Measurements from ENCODE around the gene COPS7A. TPM values are rescaled to one million over a fixed set of nuclear protein-coding genes. Genes with fewer than 3 reads are reported as not detected.
A peak's percentile ranks its signal among the peaks of the same experiment; 100 is the strongest.

The COPS7A gene
- total RNA-seq, 1 experiment from 2014 or later, result 67.8 TPM

DNA sequence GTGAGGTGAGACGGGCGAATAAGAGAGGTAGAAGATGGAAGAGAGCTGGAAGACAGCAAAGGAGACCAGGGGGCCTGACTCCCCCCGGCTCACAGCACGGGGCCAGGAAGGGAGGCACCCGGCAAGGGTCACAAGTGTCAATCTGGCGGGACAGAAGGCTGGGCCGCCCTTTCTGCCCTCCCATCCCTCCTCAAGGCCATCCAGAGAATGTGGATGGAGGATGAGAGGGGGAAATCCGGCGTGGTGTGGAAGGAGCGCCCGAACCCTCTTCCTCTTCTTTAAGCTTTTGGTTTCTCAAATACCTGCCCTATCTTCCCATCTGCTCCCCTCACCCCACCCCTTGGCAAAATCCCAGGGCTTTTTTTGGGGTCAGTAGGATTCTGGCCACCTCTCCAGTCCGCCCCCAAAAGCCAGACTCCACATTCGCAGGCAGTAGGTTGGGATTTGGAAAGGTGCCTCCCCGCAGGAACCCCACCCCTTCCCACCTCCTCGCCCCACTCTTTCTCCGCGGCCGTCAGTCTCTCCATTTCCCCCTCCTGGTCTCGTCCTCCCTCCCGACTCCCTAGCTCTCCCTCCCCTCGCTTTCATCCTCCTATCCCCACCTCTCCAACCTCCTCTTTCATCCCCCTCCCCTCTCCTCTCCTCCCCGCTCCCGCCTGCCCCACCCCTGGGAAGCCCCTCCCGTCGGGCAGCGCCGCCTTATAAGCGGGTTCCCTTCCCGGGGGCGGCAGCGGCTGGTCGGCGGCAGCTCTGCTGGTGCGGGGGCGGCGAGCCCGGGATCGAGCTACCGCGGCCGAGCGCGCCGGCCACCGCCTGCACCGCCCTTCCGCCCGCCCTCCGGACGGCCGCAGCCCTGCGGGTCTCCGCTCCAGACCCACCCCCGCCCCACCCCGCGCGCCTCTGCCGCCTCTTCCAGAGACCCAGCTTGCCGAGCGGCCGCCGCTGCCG is 42.1 kb downstream of the COPS7A start, which contains the start of gene PTMS:
Gene PTMS, plus strand, starts transcription at position 730 of the 948 bp plus-strand sequence. CDS start 343 bp downstream, outside the sequence.
- intact Hi-C loops (cut with micrococcal nuclease), result loop anchor here (2.0 kb wide), 1 partner anchor 13 kb away; the partner anchor contains the start of gene MLF2
- peak within 1 kb of the TSS; percentile 85 to 90 for H3K4me3 ChIP-seq (replicated peaks in 1 of 2; ENCODE audit: low read depth in 1 of 2, low read length in 2 of 2)
- peak within 1 kb of the TSS; percentile 72 for H3K27ac ChIP-seq (ENCODE audit: low read depth, low read length)
- no peaks in the 10 kb centered on the region for H3K9me3 ChIP-seq (ENCODE audit: control insufficient read depth in 1 of 2, insufficient read depth in 1 of 2, low read depth in 1 of 2, low read length in 2 of 2)
- H3K9me2 ChIP-seq (ENCODE audit: insufficient read depth), result no peaks in the 10 kb centered on the region
- DNase-seq (ENCODE audit: low read depth, low spot score), result peak; percentile 83
- TF ChIP-seq POLR2AphosphoS5 (IDR thresholded peaks at IDR 0.05; ENCODE audit: low read depth, low read length) (peak; percentile 91), TCF7L2 (IDR thresholded peaks at IDR 0.05; ENCODE audit: borderline replicate concordance, extremely low read depth, insufficient read depth, insufficient read length) (peak; percentile 81), EZH2phosphoT487 (IDR thresholded peaks at IDR 0.05; ENCODE audit: borderline replicate concordance) (no peak), YY1 (IDR thresholded peaks at IDR 0.05; ENCODE audit: extremely low read depth, insufficient replicate concordance, low read depth, low read length) (peak; percentile 55), POLR2A (IDR thresholded peaks at IDR 0.05; ENCODE audit: borderline replicate concordance, extremely low read depth, insufficient read depth, insufficient read length) (peak; percentile 98), CBX3 (IDR thresholded peaks at IDR 0.05; ENCODE audit: low read depth) (no peak)
- RAD21 ChIA-PET (ENCODE audit: low non-redundant PET in 1 of 2, low total read pairs in 2 of 2, uncharacterized antibody in 2 of 2, unreplicated experiment in 2 of 2), result interaction anchor here (0.7 to 2.3 kb wide), 3 partner anchors 13 to 160 kb away, joined by 3 to 15 read pairs (median 3); partner anchors contain the start of gene MLF2 (in 2 of the 2)
- H3K36me3 ChIP-seq (ENCODE audit: control insufficient read depth in 1 of 2, insufficient read depth in 2 of 2, low read length in 2 of 2), result peaks cover 5 to 10% of the 10 kb centered on the region in 2 experiments; a peak in 3 of 4 replicates
- no peaks in the 10 kb centered on the region for H3K27me3 ChIP-seq (ENCODE audit: insufficient read depth, low read length)
- peak within 1 kb of the TSS; percentile 95 for H3K4me2 ChIP-seq (ENCODE audit: low read length)
- BruUV-seq (replicated peaks), result TSS peak; percentile 65
- H4K20me1 ChIP-seq (ENCODE audit: insufficient read depth), result no peaks in the 10 kb centered on the region
- H3K79me2 ChIP-seq (ENCODE audit: insufficient read depth, low read length), result peaks cover 29% of the 10 kb centered on the region
- POLR2A ChIA-PET, result interaction anchor here (0.5 to 3.0 kb wide), 18 partner anchors 8 to 368 kb away, joined by 3 to 41 read pairs (median 5); partner anchors contain the start of genes C12orf57, CDCA3, COPS7A and GPR162
- peak; percentile 56 for ATAC-seq
- H2AFZ ChIP-seq (ENCODE audit: low read depth, low read length, poor library complexity, severe bottlenecking), result no peak within 1 kb of the TSS
- peak within 1 kb of the TSS; percentile 84 for H3K9ac ChIP-seq (ENCODE audit: low read length)
- CTCF ChIA-PET, result interaction anchor here (0.6 to 3.0 kb wide), 15 partner anchors 8 to 159 kb away, joined by 3 to 53 read pairs (median 3); partner anchors contain the start of genes COPS7A, MLF2, P3H3 and USP5
- H3K4me1 ChIP-seq (ENCODE audit: control insufficient read depth in 1 of 2, insufficient read depth in 2 of 2, low read length in 2 of 2), result peaks cover 56 to 78% of the 10 kb centered on the region in 2 experiments

All from HCT116 (cell line).